Measurements from ENCODE around the gene SLC4A11.

Gene SLC4A11

DNA sequence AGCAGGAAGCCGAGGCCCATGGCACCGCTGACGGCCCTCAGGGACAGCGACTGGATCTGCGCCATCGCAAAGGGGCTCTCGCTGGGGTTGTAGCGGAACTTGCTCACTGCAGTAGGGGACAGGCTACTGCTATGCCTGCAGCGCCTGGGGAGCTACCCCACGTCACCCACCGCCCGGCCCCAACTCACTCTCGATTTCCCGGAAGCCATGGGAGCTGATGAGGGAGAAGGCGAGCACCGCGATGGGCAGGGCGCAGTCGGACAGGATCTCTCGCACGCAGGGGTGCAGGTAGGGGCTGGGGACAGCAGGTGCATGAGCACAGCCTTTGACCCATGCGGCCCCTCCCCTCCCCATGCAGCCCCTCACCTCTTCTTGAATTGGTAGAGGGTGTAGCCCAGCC lies 9.8 kb downstream of the SLC4A11 start:
- H3K4me1 Mint-ChIP-seq (ENCODE audit: low read depth in 2 of 2), result no peaks in the 10 kb centered on the region
- H3K9me3 Mint-ChIP-seq, result no peaks in the 10 kb centered on the region
- DNase-seq (no peak), ATAC-seq (replicated peaks) (no peak)
- no peak overlapping the region for H3K27ac Mint-ChIP-seq
- H3K27me3 Mint-ChIP-seq, result no peaks in the 10 kb centered on the region
- peaks cover 4% of the 10 kb centered on the region for H3K36me3 Mint-ChIP-seq (ENCODE audit: insufficient read depth)
- H3K4me3 Mint-ChIP-seq, result no peak overlapping the region

DNA sequence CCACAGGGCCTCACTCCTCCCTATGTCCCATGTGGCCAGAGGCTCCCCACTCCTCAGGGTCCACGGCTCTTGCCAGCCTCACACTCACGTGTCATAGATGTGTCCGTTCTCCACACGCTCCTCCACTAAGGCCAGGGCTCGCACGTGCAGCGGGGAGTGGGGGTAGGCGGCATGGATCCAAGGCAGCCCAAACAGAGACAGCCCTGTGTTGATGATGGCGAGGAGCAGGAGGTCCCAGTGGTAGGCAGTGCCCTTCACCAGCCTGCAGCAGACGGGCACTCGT lies 10.3 kb downstream of the SLC4A11 start:
- Mint-ChIP-seq H3K27ac (no peak overlapping the region), H3K4me3 (no peak overlapping the region)
- no peak for ATAC-seq (replicated peaks)

DNA sequence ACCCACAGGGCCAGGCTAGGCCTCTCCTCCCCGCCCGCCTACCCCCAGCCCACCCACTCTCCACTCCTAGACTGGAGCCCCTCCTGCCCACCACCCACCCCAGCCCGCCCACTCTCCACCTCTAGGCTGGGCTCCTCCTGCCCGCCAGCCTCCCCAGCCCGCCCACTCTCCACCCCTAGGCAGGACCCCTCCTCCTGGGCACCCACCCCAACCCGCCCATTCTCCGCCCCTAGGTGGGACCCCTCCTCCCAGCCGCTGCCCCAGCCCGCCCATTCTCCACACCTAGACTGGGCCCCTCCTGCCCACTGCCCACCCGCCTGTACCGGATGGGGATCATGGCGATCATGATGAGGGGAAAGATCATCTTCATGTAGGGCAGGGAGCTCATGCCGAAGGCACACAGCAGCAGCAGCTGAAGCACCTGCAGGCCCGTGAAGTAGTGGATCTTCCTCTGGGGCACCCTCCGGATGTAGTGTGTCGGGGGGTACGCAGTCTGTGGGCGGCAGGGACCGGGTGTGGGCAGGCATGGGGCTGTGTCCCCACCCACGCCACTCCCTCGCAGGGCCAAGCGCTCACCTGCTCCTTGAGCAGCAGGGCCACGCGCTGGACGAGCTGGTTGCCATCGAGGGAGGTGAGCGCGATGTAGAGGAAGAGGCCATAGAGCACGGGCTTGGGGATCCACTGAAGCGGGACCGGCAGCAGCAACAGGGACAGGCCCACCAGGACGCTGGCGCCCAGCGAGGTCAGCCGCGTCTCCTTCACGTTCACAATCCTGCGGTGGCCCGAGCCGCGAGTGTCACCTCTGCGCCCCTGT lies 10.8 kb downstream of the SLC4A11 start:
- H3K36me3 Mint-ChIP-seq (ENCODE audit: insufficient read depth), result peaks cover 4% of the 10 kb centered on the region
- no peaks in the 10 kb centered on the region for H3K4me1 Mint-ChIP-seq (ENCODE audit: low read depth in 2 of 2)
- H3K27ac Mint-ChIP-seq, result no peak overlapping the region
- ATAC-seq (replicated peaks), result no peak
- no peaks in the 10 kb centered on the region for H3K27me3 Mint-ChIP-seq
- no peak for DNase-seq
- H3K4me3 Mint-ChIP-seq, result no peak overlapping the region
- H3K9me3 Mint-ChIP-seq, result no peaks in the 10 kb centered on the region

More for the DNA sequence above, 10.3 kb downstream of the SLC4A11 start:
- Mint-ChIP-seq H3K36me3 (ENCODE audit: insufficient read depth) (peaks cover 4% of the 10 kb centered on the region), H3K4me1 (ENCODE audit: low read depth in 2 of 2) (no peaks in the 10 kb centered on the region), H3K9me3 (no peaks in the 10 kb centered on the region), H3K27me3 (no peaks in the 10 kb centered on the region)
- no peak for DNase-seq

DNA sequence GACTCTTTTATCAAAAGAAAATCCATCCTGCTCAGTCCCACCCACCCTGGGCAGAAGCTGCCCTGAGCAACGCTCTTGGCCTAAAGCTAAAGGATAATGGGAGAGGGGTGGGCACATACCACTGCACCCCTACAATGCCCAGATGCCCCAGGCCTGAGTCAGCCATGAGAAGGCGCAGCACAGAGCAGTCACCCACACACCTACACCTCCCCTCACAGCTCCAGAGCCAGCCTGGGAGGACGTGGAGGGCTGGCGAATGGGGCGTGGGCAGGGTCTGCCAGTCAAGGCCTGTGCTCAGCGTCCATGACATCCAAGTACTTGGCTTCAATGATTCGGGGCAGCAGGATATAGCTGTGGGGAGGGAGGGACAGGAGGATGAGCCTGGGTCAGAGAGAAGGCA lies 11.5 kb downstream of the SLC4A11 start:
- no peak for DNase-seq
- Mint-ChIP-seq H3K36me3 (ENCODE audit: insufficient read depth) (peaks cover 4% of the 10 kb centered on the region), H3K9me3 (no peaks in the 10 kb centered on the region), H3K4me1 (ENCODE audit: low read depth in 2 of 2) (no peaks in the 10 kb centered on the region), H3K4me3 (no peak overlapping the region), H3K27me3 (no peaks in the 10 kb centered on the region), H3K27ac (no peak overlapping the region)
- ATAC-seq (replicated peaks), result no peak

DNA sequence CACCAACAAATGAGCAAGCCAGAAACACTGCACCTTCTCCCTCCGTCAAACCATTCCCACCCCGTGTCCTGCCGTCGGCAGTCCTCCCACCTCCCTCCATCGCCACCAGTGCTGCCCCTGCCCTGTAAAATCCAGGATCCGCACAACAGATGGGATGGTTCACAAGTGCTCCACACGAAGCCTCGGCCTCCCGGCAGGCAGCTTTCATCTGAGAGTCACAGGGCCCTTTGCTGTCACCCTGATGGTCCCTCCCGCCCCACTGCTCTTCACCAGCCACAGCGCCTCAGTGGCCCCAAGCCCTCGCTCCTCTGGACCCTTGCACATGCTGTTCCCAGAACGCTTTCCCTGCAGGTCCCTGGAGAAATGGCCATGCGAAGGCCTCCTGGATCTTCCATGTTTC lies 12.1 kb downstream of the SLC4A11 start:
- H3K27ac Mint-ChIP-seq, result no peak overlapping the region
- H3K27me3 Mint-ChIP-seq, result no peaks in the 10 kb centered on the region
- H3K4me1 Mint-ChIP-seq (ENCODE audit: low read depth in 2 of 2), result no peaks in the 10 kb centered on the region
- no peaks in the 10 kb centered on the region for H3K9me3 Mint-ChIP-seq
- no peak for DNase-seq
- ATAC-seq (replicated peaks), result no peak
- peaks cover 4% of the 10 kb centered on the region for H3K36me3 Mint-ChIP-seq (ENCODE audit: insufficient read depth)
- no peak overlapping the region for H3K4me3 Mint-ChIP-seq

DNA sequence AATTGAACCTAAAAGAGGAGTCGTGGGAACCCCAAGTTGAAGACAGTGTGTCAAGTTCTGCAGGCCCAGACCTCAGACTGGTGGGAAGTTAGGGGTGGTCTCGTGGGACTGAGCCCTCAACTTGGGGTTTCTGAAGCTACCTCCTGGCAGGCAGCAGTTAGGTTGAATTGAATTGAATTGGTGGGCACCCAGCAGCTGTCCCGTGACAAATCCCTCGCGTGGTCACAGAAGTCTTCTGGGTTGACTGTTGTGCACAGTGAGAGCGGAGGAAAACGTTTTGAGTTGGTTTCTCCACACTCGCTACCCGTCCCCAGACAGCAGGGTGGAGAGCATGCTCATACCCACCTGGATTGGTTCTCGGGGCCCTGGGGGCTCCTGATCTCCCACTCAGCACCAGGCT lies 12.9 kb downstream of the SLC4A11 start:
- no peak for ATAC-seq (replicated peaks)
- Mint-ChIP-seq H3K4me1 (ENCODE audit: low read depth in 2 of 2) (no peaks in the 10 kb centered on the region), H3K36me3 (ENCODE audit: insufficient read depth) (peaks cover 12% of the 10 kb centered on the region)

DNA sequence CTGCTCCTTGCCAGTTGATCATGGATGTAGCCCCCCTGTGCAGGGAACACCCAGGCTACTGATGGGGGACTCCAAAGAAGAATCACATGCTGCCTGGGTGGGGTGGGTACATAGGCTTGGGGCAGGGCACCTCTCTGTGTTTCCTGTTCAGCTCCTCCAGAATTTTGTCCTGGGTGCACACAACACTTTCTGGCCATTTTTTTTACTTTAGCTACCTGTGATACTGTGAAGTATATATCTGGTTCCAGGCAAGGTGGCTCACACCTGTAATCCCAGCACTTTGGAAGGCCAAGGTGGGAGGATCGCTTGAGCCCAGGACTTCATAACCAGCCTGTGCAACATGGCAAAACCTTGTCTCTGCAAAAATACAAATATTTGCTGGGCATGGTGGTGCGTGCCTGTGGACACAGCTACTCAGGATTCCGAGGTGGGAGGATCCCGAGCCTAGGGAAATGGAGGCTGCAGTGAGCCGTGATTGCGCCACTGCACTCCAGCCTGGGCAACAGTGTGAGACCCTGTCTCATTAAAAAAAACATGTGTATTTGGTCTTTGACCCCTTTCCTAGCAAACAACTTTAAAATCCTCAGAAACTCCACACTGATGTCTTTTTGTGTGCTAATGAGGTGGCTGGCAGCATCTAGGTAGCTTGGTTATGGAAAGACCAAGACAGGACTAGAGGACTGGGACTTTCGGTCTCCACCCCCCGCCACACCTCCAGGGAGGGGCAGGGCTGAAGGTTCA lies 14.1 kb downstream of the SLC4A11 start:
- DNase-seq, result no peak
- Mint-ChIP-seq H3K36me3 (ENCODE audit: insufficient read depth) (peaks cover 20% of the 10 kb centered on the region), H3K27me3 (no peaks in the 10 kb centered on the region), H3K4me1 (ENCODE audit: low read depth in 2 of 2) (no peaks in the 10 kb centered on the region), H3K9me3 (no peaks in the 10 kb centered on the region), H3K4me3 (no peak overlapping the region), H3K27ac (no peak overlapping the region)
- no peak for ATAC-seq (replicated peaks)

More for the DNA sequence above, 12.9 kb downstream of the SLC4A11 start:
- no peaks in the 10 kb centered on the region for H3K27me3 Mint-ChIP-seq
- peak overlapping the region in 1 of 2 donors; percentile 13 for H3K27ac Mint-ChIP-seq
- H3K9me3 Mint-ChIP-seq, result no peaks in the 10 kb centered on the region
- no peak for DNase-seq
- H3K4me3 Mint-ChIP-seq, result no peak overlapping the region

DNA sequence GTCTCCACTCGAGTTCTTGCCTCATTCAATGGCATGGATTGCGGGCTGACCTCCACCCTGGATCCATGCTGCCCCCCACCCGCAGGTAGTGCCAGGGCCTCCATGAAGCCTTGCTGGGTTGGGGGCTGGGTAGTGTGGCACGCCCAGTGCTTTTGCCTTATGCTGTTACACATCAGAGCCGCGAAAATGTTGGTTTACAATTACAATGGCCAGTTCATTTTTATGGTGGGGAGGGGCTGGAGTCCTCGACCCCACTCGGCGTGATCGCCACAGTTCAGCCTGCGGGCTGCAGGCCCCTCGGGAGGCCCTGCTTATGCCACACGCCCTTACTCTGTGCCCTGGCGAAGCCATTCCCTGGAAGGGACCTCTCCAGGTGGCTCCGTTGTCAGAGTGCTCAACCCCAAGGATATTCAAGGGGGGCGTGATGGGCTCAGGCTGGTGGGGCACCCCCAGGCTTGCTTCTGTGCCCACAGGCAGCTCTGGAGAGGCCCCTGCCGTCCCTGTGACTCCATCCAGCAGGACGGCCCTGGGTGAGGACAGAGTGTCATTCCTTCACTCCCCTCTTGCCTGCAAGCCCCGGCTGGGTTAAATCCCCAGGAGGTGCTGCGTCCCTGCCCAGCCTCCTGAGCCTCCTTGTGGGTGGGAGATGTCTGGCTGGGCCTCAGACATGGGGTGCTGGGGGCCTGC lies 14.9 kb downstream of the SLC4A11 start:
- Mint-ChIP-seq H3K27me3 (no peaks in the 10 kb centered on the region), H3K4me3 (no peak overlapping the region), H3K36me3 (ENCODE audit: insufficient read depth) (peaks cover 20% of the 10 kb centered on the region), H3K4me1 (ENCODE audit: low read depth in 2 of 2) (no peaks in the 10 kb centered on the region), H3K27ac (no peak overlapping the region), H3K9me3 (no peaks in the 10 kb centered on the region)
- no peak for ATAC-seq (replicated peaks)
- DNase-seq, result no peak

DNA sequence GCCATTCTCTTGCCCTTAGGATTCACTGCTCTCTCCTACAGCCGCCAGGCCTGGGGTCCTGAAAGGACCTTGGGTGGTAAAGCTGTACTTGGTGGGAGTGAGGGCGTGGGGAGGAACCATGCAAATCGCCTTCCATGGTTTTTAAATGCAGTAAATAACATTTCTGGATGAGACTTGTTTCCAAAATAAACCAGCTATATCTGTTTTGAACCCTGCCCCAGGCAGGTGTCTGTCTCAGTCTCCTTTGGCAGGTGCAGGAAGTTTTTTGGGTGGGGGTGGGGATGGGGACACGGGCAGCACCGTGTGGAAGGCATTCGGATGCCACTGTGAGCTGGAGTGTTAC lies 15.4 kb downstream of the SLC4A11 start:
- Mint-ChIP-seq H3K36me3 (ENCODE audit: insufficient read depth) (peaks cover 20% of the 10 kb centered on the region), H3K4me1 (ENCODE audit: low read depth in 2 of 2) (no peaks in the 10 kb centered on the region), H3K9me3 (no peaks in the 10 kb centered on the region), H3K27ac (no peak overlapping the region), H3K4me3 (no peak overlapping the region), H3K27me3 (no peaks in the 10 kb centered on the region)
- DNase-seq (no peak), ATAC-seq (replicated peaks) (no peak)

DNA sequence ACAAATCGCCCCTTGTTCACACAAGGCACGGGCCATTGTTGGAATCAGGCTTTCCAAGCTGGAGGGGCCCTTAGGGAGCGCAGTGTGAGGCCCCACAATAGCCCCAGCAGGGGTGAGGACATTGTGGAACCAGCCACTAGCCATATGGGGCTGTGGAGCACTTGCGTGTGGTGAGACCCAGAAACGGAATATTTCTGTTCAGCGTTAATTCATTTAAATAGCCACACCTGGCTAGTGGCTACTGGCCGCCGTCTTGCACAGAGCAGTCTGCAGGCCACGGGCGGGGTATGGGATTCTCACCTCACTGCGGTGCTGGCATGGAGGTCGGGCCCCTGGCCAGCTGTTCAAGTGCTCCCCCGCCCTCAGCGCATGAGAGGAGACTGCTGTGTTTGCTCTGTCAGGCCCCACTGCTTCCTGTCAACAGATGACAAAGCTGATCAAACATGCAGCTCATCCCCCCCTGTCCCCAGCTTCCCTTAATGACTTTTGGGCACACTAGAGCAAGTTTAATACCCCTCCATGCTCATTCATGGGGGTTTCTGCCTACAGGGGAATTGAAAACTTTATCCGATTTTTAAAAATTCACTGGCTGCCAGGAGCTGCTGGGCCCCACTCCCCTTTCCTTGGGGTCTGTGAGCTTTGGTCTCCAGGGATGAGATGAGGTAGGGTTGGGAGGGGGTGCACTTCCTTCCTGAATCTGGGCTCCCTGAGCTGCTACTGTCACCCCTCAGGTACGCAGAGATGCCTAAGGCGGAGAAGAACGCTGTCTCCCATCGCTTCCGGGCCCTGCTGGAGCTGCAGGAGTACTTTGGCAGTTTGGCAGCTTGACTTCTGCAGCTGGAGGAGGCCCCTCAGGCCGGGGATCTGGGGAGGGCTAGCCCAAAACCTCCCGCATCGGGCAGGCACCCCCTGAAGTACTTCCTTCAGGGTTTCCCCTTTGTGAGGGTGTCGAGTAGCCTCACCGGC lies 16.1 kb downstream of the SLC4A11 start:
- Mint-ChIP-seq H3K9me3 (no peaks in the 10 kb centered on the region), H3K36me3 (ENCODE audit: insufficient read depth) (peaks cover 21% of the 10 kb centered on the region), H3K27ac (no peak overlapping the region), H3K4me3 (no peak overlapping the region), H3K4me1 (ENCODE audit: low read depth in 2 of 2) (no peaks in the 10 kb centered on the region), H3K27me3 (no peaks in the 10 kb centered on the region)
- ATAC-seq (replicated peaks), result peak; percentile 31
- DNase-seq, result no peak

DNA sequence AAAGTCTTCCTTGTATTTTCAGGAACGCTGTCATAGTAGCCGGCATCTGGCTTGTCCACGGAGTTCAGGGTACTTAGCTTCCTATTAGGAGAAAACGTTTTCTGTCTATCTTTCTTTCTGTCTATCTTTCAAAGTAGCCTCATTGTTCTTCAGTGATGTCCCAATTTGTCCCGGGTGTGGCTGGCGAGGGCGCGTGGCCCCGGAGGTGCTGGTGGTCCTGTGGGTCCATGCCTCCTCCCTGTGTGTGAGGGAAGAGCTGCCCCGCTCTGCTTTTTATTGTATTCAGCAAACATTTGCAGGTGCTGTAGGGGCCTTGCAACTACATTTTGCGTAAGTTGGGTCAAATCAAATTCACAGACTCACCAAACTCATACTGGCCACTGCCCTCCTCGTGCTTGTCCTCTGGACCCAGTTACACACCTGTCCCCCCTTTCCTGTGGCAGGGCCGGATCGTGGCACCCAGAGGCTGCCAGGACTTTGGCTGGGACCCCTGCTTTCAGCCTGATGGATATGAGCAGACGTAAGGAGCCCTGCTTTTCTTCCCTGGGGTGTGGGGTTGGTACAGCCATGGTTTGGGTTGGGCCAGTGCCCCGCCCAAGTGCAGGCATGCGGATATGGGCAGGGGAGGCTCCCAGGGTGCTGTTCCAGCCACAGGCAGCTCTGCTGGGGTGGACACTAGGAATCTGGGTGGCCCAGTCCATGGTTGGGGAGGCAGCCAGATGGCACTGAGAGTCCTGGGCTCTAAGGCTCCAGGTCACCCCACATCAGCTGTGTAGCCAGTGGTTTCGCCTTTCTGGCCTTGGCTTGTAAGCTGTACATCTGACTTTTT lies 17.4 kb downstream of the SLC4A11 start:
- H3K4me1 Mint-ChIP-seq (ENCODE audit: low read depth in 2 of 2), result no peaks in the 10 kb centered on the region
- H3K36me3 Mint-ChIP-seq (ENCODE audit: insufficient read depth), result peaks cover 26% of the 10 kb centered on the region
- ATAC-seq (replicated peaks), result no peak

DNA sequence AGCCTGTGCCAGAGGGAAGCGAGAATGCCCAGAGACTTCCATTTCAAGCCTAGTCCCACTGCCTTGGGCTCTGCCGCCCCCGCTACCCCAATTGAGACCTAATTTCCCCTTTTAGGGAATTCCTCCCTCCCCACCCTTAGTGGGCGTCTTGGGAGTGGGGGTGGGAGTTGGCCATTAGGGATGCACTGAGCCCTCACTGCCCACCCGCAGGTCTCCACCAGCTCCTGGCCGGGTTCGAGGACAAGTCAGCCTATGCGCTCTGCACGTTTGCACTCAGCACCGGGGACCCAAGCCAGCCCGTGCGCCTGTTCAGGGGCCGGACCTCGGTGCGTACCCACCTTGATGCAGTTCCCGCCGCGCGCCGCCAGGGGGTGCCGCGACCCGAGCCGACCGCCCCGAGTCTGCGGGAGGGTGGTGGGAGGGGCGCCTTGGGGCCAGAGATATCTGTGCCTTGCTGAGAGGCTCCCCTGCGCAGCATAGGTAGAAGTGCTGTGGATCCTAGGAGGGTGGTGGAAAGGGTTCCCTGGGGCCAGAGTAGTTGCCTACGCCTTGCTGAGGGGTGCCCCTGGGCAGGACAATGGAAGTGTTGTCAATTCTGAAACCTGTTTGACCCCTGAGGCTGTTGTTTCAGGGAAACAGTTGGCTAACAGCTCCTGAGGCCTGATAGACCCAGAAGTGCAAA lies 20.5 kb downstream of the SLC4A11 start:
- ATAC-seq (replicated peaks) (peak; percentile 97), DNase-seq (peak; percentile 70 to 74 (median 73))
- no peaks in the 10 kb centered on the region for H3K9me3 Mint-ChIP-seq
- peaks cover 0 to 2% of the 10 kb centered on the region in 2 donors for H3K4me1 Mint-ChIP-seq (ENCODE audit: low read depth in 2 of 2)
- peaks cover 39% of the 10 kb centered on the region for H3K36me3 Mint-ChIP-seq (ENCODE audit: insufficient read depth)
- H3K27ac Mint-ChIP-seq, result no peak overlapping the region
- no peaks in the 10 kb centered on the region for H3K27me3 Mint-ChIP-seq
- H3K4me3 Mint-ChIP-seq, result no peak overlapping the region

More for the DNA sequence above, 17.4 kb downstream of the SLC4A11 start:
- Mint-ChIP-seq H3K27ac (no peak overlapping the region), H3K9me3 (no peaks in the 10 kb centered on the region), H3K4me3 (no peak overlapping the region), H3K27me3 (no peaks in the 10 kb centered on the region)
- no peak for DNase-seq
